Measurements from ENCODE around the gene NEURL2.
"Not testable (repeated sequence)": the region's sequence is repeated elsewhere in the genome, so short reads cannot be mapped to it uniquely, and the experiment has no call there.

Gene NEURL2

DNA sequence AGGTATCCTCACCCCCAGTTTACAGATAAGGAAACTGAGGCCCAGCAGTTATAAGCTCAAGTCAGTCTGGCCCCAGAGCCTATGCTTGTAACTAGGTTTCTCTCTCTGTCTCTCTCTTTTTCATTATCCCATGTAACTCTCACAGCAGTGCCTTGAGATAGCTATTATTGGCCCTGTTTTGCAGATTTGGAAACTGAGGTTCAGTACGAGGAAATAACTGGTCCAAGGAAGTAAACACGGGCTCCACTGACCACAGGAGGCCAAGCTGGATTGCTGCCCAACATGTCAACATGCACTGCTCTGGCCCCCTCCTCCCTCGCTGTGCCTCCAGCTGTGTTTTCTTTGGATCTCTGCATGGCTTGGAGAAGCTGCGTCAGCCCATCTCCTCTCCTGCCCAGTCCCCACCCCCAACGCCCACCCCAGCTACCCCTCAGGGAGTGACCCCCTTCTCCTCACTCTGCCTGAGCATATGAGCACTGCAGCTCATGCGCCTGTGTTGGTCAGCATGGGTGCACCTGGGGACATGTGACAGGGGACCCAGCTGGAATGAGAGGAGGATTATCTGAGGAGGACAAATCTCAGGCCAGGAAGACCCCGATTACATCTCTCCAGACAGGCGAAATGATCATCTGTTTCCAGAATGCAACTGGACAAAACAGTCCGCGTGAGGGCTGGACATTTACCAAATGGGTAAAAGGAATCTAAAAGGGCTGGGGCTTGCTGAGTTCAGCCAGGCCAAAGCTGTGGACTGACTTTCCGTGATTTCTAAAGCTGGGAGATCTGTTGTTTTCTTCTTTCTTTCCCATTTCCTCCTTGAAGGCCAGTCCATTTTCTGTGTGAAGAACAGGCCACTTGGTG is 28.8 kb upstream of the NEURL2 start:
- DNase-seq = no peak

DNA sequence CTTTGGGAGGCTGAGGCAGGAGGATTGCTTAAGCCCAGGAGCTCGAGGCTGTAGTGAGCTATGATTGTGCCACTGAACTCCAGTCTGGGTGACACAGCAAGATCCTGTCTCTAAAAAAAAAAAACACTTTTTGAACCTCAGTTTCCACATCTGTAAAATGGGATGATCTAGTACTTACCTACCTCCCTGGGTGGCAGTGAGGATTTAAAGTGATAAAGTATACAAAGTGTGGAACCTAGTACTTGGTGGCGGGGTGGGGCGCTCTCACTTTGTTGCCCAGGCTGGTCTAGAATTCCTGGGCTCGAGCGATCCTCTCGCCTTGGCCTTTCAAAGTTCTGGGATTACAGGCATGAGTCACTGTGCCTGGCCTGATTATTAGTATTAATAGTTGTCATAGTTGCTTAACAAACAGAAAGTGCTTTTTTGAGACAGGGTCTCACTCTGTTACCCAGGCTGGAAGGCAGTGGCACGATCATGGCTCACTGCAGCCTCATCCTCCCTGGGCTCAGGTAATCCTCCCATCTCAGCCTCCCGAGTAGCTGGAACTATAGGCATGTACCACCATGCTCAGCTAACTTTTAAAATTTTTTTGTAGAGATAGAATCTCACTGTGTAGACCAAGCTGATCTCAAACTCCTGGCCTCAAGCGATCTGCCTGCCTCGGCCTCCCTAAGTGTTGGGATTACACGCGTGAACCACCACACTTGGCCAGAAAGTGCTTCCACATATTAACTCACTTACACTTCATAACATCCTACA is 27.9 kb upstream of the NEURL2 start:
- no peak for DNase-seq

DNA sequence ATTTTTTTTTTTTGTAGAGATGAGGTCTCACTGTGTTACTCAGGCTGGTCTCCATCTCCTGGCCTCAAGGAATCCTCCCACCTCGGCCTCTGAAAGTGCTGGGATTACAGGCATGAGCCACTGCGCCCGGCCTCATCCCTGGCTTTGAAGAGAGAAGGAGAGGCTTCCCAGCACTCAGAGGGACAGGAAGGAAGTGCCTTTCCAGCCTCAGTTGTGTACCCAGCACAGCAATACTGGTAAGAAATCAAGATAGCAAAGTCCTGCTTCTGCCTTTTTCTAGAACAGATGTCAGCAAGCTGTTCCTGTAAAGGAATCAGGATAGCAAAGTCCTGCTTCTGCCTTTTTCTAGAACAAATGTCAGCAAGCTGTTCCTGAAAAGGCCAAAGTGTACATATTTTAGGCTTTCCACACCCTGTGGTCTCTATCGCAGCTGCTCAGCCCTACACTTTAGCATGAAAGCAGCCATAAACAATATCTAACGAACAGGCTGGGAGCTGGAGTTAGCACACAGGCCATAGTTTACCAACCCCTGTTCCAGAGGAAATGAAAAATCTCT is 27.3 kb upstream of the NEURL2 start:
- no peak for DNase-seq

DNA sequence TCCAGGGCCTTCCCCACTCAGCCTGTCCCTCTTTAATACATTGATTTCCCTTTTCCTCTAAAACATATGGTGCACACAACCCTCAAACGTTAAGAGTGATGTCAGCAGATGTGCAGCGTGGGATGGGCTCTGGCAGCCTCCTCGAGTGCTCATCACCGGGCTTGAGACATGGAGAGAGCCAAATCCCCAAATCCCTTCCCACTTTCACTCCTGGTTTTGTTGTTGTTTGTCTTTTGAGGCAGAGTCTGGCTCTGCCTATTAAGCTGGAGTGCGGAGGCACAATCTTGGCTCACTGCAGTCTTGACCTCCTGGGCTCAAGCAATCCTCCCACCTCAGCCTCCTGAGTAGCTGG is 26.8 kb upstream of the NEURL2 start:
- no peak for DNase-seq

DNA sequence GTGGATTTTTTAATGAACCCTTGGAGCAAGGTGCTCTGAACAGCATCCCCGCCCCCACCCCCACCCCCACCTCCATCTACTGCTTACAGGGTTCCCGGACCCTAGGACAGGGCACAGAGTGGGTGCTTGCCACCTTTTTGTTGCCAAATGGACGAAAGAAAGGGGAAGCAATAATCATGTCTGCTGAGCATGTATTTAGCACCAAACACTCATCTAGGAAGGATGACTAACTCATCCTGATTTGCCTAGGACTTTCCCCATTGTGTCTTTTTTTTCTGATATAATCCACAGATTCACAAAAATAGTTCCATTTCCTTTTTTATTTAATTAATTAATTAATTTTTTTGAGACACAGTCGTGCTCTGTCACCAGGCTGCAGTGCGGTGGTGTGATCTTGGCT is 22.1 kb upstream of the NEURL2 start:
- DNase-seq = no peak

DNA sequence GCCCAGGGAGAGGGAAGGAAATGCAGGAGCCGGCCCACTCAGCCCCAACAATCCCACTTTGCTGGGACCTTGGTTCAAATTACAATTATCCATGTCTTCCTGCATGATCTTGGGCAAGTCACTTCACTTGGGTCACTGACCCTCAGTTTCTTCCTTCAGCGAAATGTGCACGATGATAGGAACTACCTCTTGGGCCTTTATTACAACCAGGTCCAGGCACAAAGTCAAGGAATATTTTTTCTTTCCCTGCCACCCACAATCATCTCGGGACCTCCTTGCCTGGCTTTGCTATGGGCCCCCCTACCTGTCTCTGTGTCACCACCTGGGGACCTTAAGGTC is 21.3 kb upstream of the NEURL2 start:
- DNase-seq = no peak

DNA sequence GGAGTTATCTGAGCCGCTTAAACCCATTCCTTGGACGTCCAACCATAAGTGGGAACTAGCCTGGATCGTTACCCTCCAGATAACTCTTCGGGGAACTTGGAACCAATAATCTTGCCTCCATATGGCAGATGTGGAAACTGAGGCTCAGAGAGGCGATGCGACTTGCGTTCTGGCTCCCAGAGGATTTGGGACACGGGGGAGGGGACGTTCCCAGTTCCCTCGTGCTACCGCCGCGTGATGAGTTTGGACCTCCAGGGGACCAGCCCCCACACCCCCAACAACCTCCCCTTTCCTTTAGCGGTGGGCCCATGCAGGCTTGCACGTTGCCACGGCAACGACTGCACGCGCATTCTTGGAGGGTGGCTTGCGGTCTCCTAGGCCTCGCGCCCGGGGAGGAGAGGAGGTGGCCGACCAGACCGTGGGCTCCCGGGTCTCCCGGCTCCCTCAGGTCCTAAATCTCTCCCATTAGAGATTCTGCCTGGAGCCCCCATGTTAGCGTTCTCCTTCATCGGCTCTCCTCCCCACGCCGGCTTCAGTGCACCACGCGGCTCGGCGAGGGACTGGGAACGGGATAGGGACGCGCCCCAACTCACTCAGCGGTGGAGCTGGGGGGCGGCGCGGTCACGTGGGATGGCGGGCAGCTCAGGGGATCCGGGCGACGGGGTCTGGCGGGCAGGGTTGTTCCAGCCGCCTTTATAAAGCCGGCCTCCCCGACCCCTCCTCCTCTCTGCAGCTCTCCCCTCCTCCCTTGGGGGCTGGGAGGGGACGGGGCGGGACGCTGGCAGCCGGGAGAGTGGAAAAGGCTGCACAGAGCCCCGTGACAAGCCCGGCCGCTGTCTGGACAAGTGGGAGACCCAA is 20.7 kb upstream of the NEURL2 start, which contains the start of gene PLTP:
Gene PLTP (minus strand): TSS at position 670 of the 858 bp plus-strand sequence. CDS start 703 bp downstream, outside the sequence.
- DNase-seq = peak; percentile 28 to 42

DNA sequence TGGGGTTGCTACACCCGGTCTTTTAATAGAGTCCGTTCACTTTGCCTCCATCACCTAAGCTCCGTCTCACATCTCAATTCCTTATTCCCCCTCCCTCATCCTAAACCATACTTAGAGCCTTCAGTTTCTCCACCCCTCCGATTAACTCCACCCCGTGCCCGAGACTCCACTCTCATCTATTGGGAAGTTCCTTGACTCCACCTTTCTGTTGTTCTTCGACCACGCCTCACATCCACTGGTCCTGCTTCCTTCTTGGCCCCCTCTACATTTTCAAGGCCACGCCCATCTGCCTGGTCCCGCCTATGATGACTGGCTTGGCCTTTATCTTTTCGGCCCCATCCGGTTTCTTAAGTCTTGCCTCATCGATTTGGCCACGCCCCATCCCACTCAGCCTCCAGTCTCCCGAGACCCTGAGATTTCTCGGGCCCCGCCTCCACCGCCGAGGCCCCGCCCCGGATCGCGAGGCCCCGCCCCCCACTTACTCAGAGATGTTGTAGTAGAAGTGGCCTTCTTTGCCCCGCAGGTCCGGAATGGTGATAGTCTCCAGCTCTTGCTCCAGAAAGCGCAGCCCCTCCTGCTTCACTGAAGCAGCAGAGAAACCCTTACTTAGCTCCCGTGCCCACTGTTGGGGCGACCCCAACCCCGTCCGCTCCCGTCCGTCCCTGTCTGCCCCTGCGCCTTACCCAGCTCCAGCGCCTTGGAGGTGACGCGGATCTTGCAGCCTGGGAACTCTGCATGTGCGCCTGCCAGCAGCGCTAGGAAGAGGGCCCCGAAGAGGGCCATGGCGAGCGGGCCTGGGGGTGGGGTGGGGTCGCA is 19.9 kb upstream of the NEURL2 start:
- DNase-seq = peak; percentile 98 to 99

DNA sequence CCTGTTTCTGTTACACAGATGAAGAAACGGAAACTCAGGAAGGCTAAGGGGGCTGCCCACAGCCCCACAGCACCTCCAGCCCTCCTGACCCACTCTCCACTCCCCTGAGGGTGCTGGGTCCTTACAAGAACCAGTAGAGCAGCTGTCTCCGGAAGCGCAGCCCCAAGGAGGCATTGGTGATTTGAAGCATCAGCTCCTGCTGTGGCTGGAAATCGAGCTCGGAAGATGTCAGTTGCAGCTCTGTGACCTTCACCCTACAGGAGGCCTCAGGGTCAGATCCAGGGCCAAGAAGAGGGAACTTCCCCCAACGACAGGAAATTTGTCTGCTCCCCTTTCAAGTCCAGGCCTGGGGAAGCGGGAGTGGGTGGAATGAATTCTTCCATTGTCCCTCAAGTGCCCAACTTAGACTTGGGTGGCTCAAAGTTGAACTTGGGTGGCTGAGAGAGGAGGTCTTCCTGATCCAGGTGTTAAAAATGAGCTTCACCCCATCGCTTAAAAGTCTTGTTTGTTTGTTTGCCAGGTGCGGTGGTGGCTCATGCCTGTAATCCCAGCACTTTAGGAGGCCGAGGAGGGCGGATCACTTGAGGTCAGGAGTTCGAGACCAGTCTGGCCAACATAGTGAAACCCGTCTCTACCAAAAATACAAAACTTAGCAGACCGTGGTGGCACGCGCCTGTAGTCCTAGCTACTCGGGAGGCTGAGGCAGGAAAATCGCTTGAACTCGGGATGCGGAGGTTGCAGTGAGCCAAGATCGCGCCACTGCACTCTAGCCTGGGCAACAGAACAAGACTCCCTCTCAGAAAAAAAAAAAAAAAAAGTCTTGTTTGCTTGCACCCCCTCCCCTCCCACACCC is 19.0 kb upstream of the NEURL2 start:
- DNase-seq = no peak

DNA sequence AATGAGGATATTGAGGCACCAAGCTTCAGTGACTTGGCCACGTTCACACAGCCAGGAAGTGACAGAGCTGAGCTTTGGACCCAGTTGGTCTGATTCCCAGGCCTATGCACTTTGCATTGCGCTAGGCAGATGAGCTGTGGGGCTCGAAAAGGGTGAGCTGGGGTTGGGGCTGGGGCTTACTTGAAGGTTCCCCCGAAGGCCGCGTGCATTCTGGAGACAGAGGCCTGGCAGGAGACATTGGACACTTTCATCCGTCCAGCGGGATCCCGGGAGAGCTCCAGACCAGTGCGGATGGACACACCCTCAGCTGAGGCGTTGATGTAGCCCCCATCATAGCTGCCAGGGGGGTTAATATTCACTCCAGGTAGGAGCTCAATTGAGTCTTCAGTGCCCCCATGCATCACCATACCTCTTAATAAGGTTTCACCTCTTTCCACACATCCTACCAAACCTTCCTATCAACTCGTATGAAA is 18.4 kb upstream of the NEURL2 start:
- no peak for DNase-seq

DNA sequence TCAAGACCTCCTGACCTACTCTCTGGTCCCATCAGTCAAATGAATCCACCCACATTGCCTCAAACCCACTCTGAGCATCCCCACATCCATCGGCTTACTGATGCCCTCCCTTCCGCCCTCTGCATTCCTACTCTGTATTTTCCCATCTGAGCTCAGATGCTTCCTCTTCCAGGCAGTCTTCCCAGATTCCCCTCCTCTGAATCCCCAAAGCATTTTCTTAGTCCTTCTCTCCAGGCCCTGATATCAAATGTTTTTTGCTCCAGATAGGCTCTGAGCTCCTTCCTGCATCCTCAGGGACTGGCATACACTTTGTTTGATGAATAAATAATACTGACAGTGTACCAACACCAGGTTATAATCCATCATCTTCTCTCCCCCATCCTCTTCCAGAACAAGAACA is 17.1 kb upstream of the NEURL2 start:
- DNase-seq = no peak

DNA sequence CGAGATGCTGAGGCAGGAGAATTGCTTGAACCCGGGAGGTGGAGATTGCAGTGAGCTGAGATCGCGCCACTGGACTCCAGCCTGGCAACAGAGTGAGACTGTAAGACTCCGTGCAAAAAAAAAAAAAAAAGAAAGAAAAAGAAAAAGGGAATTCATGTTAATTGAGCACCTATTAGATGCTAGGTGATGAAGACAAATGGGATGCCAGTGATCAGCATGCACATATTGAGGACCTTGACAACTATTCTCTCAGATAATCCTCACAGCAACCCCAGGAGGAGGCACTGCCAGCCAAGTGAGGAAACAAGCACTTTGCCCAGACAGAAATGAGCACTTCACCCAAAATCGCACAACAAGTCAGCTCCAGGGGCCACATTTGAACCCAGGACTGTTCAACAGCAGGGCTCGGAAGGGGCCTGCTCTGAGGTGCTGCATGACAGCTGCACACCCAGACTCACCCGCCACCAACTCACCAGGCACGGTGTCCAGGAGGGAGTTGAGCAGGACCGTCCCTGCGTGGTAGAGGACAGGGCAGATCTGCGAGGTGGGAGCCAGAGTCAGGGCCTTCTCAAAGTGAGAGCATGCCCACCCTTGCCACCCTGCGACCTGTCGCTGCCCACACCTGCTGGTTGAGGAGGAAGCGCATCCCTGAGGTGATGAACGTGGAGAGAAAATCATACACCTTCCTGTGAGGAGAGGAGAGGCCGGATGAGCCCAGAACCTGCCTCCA is 16.4 kb upstream of the NEURL2 start:
- no peak for DNase-seq

DNA sequence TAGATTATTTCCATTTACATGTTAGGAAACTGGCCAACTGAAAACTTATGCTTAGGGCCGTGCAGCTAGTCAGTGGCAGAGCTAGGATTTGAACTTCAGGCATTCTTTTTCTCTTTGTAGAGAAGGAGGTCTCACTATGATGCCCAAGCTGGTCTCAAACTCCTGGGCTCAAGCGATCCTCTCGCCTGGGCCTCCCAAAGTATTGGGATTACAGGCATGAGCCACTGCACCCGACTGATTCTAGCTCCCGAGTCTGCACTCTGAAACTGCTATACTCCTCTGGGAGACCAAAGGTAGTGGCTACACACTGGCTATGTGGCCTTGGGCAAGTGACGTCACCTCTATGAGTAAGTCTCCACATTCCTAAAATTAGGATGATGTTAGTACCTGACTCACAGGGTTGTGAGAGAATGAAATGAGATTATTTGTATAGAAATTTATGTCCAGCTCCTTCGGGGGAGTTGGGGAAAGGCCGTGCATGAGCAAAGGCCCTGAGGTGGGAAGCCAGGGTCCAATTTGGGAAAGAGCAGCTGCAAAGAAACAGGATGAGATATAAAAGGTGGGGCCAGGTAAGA is 14.6 kb upstream of the NEURL2 start:
- no peak for DNase-seq

DNA sequence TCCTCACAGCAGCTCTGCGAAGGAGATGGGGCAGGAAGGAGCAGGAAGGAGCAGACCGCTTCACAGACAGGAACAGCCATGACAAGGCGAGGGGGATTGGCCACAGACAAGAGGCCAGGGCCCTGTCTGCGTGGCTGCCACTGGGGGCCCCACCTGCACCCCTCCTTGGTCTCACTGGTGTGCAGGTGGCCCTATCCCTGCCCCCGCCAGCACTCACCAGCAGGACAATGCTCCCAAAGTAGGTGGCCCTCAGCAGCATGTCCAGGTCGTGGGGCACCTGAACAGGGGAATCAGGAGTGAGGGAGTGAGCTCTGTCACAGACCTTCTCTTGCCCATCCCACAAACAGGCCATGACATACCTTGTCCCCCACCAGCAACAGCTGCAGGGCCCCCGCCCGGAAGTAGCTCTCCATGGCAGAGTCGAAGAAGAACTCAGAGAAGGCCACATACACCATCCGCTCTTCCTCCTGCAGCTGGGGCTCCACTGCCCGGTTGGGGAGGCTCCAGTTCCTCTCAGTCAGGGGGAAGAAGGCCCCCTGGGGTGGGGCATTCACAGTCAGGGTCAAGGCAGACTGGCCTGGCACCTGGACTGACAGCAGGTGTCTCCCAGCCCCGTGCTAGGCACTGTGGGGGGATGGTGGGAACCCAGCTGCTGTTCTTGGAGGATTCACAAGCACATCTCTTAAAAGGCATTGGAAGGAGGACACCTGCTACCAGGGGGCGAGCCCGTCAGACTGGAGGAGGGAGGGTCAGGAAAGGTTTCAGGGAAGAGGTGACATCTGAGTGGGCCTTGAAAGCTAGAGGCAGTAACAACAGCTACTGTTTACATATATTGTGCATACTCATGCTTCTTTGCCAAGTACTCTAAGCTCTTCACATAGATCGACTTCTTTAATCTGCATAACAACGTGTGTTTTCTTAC is 13.8 kb upstream of the NEURL2 start:
- no peak for DNase-seq

DNA sequence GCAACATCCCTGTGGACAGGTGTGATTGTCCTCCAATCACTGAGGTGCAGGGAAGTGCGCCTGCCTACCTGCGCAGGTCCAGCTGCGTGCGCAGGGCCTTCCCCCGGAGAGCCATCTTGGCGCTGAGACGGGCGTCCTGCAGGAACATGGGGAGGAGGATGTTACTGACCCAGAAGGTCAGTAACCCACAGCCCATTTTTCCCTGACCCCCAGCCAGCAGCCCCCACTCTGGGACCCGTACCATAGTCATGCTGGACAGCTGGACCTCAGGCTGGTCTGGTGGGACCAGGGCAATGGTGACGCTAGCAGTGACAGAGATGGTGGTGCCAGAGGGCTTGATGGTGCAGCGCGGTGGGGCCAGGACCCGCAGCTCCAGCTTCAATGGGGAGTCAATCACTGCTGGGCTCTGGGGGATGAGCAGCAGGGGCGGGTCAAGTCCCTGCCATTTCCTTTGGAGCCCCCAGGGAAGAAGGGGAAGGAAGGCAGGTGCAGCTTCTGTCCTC is 11.2 kb upstream of the NEURL2 start:
- DNase-seq = no peak

DNA sequence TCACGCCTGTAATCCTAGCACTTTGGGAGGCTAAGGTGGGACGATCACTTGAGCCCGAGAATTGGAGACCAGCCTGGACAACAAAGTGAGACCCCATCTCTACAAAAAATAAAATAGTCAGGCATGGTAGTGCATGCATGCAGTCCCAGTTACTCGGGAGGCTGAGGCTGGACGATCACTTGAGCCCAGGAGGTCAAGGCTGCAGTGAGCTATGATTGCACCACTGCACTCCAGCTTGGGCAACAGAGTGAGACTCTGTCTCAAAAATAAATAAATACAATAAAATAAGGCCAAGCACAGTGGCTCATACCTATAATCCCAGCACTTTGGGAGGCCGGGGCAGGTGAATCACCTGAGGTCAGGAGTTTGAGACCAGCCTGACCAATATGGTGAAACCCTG is 10.3 kb upstream of the NEURL2 start:
- DNase-seq = not testable (repeated sequence)

DNA sequence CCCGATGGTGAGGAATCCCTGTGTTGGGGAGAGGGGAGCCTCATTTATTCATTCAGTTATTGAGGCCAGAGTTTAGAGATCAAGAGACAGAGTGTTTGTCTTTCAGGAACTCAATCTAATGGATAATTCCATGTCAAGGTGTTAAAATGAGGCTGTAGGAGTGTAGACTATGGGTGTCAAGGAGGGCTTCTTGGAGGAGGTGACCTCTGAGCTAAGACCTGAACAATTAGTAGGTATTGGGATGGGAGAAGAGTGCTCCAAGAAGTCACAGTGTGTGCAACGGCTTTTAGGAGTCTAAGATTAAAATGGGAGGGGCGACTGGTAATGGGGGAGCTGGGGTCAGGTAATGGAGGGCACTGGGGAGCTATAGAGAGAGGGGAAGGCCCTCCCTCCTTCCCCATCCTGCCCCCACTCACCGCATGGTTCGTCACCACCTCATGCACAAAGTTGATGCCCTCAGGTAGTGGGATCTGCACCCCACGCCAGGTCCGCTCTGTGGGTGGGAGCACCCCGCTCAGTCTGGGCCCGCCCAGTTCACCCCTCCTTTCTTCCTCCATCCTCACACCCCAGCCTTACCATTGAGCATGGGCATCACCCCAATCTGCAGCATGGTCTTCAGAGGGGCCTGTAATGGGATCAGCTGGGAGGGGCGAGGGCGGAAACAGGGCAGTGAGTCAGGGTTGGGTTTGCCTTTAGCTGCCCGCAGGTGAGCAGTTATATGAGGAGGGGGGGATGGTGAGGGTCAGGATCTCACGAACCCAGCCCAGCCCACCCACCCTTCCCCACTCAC is 8.2 kb upstream of the NEURL2 start:
- no peak for DNase-seq

DNA sequence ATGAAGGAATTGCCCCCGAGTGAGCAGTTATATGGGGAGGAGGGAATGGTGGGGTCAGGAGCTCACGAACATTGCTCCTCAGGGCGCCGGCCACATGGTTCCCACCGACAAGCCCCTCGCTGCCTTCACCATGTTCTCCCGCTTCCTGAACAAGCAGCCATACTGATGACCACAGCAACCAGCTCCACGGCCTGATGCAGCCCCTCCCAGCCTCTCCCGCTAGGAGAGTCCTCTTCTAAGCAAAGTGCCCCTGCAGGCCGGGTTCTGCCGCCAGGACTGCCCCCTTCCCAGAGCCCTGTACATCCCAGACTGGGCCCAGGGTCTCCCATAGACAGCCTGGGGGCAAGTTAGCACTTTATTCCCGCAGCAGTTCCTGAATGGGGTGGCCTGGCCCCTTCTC is 7.3 kb upstream of the NEURL2 start:
- DNase-seq = no peak

Measured in Kasumi-1 (cell line).